GM19397 (cell line): Measurements from ENCODE around the gene SH2D1B.

ENCODE experiments used
- ATAC-seq: cut with Tn5 transposase; IDR thresholded peaks from one replicate; pipeline ENCODE4 v1.9.1; 2021; ENCODE audit warnings: mild to moderate bottlenecking, moderate library complexity; ENCODE audit not compliant: unreplicated experiment

Gene SH2D1B

DNA sequence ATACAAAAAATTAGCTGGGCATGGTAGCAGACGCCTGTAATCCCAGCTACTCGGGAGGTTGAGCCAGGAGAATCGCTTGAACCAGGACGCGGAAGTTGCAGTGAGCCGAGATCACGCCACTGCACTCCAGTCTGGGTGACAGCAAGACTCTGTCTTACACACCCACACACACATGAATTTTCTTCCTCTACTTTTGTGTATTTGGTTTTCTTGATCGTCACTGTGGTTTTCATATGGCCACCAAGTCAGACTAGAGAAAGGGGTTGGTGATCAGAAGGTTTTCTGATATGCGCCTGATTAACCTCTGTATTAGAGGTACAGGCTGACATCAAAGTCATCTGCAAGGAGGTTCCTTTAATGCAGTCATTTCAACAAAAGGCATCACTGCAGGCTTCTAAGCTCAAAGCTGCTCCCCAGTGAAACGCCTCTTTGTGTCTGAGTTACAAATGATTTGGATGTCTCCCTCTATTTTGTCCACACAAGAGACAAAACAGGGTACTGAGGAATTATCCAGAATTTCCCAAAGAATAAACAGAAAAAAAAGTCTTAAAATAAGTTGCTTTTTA is 11.1 kb downstream of the SH2D1B start:
- no peak for ATAC-seq

DNA sequence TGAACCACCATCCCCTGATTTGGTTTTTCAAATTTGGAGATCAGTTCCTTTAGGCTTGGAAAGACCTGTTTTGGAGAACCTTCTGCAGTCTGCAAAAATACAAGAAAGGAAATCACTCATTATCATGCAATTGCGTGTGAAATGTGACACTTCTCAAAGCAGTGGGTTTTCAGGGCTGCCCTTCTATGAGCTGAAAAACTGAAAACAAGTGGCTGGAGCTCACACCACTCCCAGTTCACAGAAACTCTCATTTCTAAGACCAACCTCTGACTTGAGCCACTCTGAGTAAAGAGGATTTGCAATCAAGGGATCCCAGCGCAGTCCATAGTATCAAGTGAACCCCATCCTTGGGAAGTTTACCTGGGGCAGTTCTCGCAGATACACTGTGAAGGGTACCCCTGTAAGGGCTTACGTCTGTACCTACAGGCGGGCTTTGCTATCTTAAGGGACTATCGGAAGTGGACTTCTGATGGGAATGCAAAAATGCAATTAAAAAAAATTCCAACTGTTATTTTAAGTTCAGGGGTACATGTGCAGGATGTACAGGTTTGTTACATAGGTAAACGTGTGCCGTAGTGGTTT is 12.8 kb downstream of the SH2D1B start:
- no peak for ATAC-seq

DNA sequence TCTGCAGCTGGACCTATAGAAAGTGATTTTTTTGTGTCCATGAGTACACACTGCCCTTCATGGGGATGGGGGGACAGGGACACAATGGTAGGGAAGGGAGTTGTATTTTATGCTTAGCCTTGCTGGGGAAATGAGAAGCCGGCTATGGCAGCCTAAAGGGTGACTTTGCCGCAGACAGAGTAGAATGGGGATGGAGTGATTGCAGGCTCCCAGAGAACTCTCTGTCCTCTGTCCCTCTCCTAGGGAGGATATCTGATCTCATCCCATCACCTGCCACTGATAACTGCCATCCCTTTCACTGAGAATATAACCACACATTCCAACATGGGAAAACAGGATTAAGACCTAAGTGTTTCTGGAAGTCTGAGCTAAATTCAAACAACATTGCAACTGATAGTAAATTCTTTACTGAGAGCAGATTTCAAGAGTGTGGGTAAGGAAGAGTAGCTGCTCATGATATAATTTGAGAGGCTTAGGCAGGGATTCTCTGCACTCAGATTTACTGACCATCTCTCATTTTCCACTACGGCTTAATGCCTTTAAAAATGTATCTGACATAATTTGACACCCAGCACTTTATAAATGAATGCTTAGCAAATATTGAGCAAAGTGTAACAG is 13.9 kb downstream of the SH2D1B start:
- ATAC-seq, result no peak

DNA sequence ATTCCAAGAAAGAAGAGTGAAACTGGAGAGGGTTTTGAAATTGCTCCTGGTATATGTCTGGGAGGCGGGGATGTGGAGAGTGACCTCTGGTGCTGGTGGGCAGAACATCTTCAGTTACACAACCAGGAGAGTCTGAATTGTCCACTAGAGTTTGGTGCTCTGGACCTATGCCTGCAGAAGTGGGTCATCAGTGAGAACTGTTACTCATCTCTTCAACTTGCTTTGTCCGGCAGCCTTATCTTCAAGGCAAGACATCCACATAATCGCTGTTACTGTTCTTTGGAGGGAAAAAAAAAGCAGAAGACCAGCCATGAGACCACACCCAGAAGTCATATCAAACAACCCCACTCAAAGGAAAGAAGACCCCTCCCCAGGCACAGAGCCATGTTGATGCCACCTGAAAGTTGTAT is 14.9 kb downstream of the SH2D1B start:
- ATAC-seq, result no peak

DNA sequence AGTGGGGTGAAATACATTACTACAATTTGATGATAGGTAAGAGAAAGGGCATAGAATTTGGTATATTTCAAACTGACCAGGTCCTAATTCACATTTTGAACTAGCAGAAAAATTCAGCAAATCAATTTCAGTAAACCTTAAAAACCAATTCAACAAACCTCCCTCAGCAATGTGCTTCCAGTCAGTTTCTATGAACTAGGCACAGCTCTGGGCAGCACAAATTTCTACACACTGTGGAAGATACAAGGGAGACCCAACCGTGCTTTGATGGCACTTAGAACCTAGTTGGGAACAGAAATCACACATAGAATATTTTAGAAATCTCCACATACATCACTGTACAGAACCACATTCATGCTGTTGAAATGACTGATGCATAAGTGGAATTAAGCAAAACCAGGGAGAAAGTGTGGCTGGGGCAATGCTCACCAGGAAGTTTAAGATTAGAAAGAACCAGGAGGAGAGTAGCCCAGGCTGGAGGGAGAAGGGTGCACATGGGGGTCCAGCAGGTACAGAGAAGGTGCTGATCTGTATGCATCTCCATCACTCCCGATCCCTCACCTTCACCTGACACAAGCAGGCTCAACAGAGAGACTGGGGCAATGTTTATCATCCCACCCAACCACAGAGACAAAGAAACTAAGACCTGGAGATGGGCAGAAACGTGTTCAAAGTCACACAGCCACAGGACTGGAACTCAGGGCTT is 15.6 kb downstream of the SH2D1B start:
- ATAC-seq, result no peak

DNA sequence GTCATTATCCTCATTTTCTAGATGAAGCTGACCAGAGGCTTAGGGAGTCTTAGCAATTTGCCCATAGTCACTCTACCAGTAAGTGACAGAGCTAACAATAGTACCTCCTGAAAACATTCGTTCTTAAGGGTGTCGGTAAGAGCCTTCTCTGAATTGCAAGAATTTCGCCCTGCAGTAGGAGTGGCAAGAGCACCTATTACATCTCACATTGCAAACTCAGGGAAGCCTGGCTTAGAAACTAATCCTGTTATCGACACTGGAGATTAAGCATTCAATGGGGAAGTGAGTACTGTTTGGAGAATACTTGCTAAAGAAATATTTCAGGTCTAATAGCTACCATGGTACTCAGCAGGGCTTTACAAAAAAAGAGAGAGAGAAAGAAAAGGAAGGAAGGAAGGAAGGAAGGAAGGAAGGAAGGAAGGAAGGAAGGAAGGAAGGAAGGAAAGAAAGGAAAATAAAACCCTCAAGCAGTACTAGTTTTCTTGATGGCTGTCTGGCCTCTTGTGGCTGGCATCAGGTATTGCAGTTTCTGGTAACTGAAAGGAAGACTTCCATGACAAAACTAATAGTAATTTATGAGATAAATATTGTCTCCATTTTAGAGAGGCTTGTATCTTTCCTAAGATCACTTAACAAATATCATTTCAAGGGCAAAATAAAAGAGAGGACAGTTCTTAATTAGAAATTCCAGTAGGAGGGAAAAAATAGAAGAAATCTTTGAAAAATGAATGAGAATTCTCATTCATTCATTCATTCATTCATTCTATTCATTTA is 20.0 kb downstream of the SH2D1B start:
- no peak for ATAC-seq

DNA sequence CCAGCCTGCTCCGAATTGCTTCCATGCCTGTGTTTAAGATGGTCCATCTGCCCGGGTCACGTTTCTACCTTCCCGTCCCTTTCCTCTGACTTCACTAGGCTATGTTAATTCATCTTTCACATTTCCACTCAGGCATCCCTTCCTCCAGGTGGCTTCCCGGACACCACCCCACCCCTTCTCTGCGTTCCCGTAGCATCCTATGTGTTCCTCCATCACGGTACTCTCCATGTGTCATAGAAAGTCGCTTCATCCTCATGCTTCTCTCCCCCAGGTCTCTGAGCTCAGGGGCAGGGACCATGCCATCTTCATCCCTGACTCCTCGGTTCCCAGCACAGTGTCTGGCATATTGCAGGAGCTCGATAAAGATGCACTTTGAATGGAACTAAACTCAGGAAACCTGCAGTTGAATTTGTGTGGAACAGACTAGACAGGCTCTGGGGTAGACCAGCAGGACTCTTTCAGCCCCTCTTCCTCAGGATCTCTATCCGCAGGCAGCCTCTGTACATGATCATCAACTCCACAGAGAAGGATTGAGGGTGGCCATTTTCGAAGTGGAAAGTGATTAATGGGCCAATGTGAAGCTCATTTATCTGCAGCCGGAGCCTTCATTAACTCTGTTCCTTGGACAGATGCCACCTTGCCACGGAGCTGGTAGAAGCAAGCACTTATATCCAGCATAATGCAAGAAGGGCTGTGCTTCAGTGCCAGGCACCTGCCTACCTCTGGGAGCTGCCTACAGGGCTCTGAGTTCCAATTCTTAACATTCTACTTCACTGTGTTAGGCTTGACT is 21.3 kb downstream of the SH2D1B start:
- ATAC-seq, result no peak

DNA sequence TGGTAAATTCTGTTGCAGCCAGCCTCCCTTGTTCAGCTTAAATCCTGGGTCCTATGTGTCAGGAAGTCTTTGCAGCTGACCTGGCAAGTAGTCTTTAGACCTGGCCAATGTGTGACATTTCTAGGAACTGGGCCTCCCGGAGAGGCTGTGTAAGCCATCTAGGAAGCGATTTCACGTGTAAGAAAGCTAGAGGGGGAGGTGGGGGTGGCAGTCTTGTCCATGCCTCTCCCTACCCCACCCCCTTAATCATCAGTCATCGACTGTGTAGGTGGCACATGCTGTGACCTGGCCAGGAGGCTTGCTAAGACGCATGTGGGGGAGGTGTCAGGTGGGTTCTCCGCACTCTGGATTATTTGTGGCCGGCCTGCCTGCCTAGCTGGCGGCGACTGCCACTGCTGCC is 22.0 kb downstream of the SH2D1B start:
- ATAC-seq, result no peak

DNA sequence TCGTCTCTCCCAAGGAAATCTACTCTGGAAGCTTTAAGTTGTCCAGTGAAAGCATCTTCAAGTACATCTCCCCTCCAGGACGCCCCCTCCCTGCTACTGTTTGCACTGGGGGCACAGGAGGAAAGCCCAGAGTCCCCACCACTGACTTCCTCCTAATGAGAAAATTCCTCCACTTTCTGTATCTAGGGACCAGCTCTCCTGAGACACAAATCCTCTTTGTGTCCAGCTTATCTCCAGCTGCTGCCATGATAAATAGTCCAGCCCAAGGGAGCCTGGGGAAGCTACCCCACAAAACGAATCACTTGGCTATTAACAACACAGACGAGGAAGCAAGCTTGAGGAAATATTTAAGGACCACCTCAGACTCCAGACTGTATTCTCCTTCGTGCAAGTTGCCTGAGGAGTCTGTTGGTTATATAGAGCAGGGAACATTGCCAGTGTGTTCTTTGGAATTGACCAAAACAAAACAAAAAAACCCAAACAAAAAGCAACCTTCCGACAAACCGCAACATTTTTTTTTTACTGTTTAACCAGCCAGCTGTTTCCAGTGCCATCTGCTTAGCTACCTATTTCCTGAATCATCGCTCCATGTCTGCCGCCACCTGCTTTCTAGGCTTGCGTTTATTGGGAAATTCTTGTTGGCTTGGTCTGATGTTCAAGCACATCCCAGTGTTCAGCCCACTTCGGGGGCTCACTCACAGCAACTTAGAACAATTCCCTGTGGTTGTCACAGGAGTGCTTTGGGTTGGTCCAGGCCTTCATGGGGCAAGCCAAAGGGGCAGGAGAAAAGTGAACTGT is 22.7 kb downstream of the SH2D1B start:
- no peak for ATAC-seq

DNA sequence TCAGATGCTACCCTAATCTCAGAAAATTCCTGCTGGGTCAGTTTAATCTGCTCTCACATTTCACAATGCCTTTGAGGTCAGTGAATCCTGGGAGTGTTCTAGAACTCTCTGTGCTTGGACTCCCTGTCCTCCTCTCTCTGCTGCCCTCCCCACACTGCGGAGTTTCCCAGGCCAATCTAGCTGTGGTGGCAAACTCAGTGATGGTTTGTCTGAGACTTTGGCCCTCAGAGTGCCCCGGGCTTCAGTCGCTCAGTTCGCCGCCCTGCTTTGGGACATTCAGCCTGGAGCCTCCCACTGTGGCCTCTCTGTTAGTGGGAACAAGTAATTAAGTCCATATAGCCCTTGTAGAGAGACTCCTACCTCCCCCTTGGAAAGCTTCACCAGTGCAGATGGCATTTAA is 23.3 kb downstream of the SH2D1B start:
- no peak for ATAC-seq

DNA sequence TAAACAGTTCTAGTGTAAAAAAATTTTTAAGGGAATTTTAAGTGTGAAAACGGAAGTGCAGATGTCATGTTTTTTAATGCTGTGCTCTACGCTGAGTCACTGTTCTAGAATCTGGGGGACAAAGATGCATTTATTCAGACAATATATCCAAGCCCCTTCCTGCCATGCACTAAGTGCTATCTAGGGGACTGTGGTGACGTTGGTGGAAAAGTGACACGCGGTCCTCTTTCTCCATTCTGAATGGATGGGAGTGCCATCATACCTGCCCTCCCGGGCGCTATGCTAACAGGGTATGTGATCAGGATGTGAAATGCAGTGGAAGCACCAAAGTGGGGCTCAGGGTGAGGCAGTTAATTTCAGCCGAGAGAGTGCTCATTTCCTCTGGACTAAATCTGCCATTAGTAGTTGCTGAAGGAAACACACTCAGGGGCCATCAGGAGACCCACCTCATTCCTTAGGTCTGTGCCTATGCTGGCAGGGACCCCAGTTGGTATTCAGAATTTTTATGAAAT is 23.8 kb downstream of the SH2D1B start:
- no peak for ATAC-seq

DNA sequence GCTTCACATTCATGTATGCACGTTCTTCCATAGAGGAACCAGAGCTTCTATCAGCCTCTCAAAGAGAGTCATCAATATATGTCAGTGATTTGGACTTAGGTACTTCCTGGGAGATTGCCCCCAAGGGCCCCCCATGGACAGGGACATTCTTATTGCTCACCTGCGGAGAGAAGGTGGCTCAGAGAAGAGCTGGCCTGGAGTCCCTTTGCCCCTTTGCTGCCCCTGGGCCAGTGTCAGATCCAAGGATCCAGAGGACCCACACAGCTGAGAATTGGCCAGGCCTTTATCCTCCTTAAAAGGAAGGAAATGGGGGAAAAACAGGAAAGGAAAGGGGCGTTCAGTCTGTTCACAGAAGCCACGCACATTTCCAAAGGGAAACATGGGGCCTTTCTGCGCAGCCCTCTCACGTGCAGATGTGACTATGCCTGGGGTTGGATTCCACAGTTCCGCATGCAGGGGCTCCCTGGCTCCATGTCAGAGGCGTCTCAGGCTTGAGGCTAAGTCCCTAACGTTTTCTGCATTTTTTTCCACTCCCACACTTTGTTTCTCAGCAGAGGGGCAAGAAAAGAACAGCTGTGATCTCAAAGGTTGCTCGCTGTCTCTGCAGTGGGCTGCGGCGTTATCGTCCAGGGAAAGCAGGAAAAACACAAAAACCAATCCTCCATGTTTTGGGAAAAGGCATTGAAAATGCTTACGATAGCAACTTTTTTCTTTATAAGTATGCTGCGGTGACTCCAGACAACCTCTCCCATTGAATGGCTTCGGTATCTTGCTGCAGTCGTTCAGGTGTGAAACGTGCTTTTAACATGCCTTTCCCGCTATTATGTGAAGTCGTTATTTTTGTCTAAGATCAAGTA is 24.5 kb downstream of the SH2D1B start:
- no peak for ATAC-seq

DNA sequence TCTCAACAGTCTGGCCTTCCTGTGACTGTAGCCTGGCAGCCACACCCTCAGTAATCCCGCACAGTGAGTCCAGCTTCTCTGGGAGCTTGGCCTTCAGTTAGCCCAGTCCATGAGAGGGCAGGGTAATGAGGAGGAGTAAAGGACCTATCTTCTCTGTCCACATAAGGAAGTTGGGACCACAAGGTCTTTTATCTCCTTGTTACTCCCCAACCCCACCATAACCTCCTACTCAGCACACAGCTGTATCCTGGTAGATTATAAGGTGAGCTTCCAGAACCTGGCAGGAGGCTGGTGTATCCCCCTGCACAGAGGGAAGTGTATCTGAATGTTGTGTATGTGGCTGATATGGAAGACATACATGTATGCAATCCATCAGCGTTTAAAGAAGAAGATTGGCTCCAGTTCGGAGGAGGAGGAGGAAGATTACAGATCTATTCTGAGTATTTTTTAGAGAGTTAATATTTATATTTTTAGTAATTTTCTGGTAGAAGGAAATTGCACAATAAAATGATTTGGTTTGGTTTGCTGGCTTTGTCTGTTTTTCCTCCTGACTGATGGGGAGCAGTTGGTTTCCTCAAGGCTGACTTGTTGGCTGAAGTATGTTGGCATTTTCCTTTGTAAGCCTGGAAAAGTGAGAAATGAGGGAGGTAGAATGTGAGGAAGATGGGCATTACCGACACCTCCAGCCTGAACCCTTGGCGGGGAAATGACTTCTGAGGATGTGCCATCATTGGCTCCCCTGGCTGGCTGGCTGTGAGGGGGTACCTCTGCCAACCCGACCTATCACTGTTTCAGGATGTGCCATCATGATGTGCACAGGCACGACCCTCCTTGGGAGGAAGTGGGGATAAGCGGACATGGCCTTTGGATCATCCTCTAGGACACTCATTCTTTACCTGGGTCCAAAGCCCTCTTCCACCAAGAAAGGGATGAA is 25.4 kb downstream of the SH2D1B start:
- ATAC-seq, result no peak

DNA sequence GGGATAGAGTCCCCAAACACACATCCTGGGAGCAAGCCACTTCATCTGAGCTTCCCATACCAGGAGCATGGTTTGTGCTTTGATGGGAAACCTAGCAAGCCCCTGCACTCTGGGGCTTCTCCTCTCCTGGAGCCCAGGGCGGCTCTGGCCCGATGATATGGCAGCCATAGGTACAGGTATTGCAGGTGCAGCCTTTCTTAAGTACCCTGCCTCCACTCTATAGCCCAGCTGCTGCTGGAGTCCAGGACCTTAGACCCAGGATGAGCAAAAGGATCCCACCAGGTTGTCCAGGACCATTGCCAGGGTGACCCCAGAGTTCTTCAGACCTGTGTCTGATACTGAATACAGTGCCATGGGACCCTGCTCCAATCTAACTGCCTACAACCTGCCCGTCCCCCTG is 26.2 kb downstream of the SH2D1B start:
- ATAC-seq, result no peak

DNA sequence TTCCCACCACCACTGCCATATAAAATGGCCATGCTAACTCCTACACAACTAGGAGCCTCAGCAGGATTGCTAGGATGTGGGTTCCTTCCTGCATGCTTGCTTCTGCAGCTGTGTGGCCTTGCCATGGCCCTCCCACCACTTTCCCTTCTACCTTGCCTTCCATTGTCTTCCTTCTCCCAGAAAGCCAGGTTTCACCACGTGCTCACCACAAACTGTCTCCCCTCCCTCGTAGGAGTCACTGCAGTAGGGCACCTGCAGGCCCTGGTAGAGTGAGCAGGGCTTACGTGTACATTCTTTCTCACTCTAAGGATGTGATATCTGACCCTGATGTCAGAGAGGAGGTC is 26.7 kb downstream of the SH2D1B start:
- ATAC-seq, result no peak

DNA sequence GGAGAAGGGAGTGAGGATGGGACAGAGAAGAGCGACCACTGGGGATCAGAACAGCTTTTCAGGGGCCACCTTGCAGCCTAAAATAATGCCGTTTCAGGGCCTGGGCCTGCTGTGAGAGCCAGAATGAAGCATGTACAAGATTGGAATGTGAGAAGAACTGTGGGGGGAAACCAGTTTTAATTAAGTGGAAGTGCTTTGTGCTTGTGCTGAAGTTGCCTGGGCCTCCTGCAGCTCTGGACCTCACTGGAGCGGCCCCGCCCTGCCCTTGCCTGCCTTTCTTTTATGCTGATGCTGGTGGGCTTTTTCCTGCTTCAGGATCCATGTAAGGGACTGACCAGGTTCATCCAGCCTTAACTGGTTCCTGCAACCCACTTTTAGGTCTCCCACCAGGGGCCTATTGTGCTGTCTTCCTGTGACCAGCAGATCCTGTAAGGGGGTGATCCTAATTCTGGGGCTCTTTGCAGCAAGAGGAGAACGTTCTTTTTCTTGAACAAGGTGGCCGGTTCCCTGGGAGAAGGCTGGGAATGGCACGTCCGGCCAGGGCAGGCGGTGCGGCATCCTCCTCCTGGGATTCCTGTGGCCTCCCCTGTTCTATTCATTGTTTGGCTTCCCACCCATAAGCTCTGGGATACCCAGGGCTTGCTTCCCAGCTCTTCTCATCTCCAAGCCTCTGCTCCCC is 27.2 kb downstream of the SH2D1B start:
- ATAC-seq, result no peak

DNA sequence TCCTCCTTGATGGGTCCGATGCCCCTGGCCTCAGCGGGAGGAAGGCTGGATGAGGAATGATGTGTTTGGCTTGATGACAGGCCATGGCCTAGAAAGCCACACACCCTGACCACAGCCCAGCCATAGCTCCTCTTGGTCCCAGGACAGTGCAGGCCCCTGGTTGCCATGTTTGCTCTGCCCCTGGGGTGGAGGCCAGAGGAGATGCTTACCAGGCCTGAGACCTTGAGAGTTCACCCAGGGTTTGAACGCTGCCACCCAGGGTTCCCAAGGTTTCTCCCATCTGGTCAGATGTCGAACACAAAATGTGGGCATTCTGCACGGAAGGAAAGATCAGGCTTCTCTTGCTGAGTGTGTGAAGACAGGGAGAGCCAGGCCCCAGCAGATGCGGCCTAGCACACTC is 27.8 kb downstream of the SH2D1B start:
- no peak for ATAC-seq
